GM21390 (cell line): ENCODE data around the gene RPTN.

ENCODE experiments used
- ATAC-seq: cut with Tn5 transposase; IDR thresholded peaks from one replicate; pipeline ENCODE4 v1.9.1; 2021; ENCODE audit not compliant: unreplicated experiment

RPTN gene

DNA sequence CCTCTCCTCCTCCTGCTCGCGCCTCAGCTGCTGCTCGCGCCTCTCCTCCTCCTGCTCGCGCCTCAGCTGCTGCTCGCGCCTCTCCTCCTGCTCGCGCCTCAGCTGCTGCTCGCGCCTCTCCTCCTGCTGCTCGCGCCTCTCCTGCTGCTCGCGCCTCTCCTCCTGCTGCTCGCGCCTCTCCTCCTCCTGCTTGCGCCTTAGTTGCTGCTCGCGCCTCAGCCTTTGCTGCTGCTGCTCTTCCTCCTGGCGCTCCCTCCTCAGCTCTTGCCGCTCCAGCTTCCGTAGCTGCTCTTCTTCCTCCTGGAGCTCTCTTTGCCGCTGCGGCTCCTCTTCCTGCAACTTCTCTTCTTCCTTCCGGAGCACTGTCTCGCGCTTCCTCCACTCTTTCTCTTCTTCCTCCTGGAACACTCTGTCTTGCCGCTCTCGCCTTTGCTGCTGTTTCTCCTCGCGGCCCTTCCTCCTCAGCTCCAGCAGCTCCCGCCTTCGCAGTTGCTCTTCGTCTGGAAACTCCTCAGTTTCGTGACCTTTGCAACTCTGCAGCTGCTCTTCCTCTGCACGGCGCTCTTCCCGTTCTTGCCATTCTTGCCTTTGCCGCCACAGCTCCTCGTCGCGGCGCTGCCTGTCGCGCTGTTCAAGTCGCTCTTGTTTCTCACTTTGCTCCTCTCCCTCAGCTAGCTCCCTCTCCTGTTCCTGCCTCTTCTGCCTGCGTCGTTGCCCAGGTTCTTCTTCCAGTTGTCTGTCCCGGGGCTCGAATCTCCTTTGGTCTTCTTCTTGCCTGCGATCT, 46.7 kb downstream of the RPTN start:
- ATAC-seq, result no peak

- ATAC-seq, result no peak
These were observed 47.5 kb downstream of the RPTN start for GRCh38 chr1:152111515-152111968.

- ATAC-seq, result no peak
These were observed 48.0 kb downstream of the RPTN start for GRCh38 chr1:152110860-152111514.

- ATAC-seq, result no peak
These were observed 48.6 kb downstream of the RPTN start for GRCh38 chr1:152110365-152110859.

GRCh38 chr1:152109998-152110294, 49.1 kb downstream of the RPTN start:
- no peak for ATAC-seq

DNA sequence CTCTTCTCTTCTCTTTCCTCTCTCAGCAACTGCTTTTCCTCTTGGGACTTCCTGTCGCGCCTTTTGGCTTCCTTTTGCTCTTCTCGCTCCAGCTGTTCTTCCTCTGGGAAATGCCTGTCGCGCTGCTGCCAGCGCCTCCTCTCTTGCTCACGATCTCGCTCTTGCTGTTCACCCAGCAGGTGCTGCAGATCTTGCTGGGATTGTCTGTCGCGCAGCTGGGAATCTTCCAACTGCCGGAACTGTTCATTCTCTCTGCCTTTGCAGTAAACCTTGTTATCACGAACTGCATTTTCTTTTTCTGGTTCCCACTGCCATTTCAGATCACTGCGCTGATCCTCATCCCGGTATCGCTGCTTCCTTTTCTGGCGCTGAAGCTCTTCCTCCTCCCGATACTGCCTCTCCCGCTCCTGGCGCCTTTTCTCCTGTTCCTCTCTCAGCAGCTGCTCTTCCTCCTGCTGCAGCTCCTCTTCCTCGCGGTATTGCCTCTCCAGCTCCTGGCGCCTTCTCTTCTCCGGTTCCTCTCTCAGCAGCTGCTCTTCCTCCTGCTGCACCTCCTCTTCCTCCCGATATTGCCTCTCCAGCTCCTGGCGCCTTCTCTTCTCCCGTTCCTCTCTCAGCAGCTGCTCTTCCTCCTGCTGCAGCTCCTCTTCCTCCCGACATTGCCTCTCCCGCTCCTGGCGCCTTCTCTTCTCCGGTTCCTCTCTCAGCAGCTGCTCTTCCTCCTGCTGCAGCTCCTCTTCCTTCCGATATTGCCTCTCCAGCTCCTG, 49.6 kb downstream of the RPTN start:
- no peak for ATAC-seq

GRCh38 chr1:152108882-152109222, 50.2 kb downstream of the RPTN start:
- no peak for ATAC-seq

DNA sequence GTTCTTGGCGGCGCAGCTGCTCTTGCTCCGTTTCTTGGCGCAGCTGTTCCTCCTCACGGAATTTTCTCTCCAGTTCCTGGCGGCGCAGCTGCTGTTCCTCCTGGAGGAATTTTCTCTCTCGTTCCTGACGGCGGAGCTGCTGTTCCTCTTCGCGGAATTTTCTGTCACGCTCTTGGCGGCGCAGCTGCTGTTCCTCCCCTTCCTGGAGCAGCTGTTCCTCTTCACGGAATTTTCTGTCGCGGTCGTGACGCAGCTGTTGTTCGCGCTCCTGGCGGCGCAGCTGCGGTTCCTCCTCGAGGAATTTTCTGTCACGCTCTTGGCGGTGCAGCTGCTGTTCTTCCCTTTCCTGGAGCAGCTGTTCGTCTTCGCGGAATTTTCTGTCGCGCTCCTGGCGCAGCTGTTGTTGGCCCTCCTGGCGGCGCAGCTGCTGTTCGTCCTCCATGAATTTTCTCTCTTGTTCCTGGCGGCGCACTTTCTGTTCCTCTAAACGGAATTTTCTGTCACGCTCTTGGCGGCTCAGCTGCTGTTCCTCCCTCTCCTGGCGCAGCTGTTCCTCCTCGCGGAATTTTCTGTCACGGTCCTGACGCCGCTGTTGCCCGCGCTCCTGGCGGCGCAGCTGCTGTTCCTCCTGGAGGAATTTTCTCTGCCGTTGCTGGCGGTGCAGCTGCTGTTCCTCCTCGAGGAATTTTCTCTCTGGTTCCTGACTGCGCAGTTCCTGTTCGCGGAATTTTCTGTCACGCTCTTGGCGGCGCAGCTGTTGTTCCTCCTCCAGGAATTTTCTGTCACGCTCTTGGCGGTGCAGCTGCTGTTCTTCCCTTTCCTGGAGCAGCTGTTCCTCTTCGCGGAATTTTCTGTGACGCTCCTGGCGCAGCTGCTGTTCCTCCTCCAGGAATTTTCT, 50.8 kb downstream of the RPTN start:
- no peak for ATAC-seq

GRCh38 chr1:152107031-152107983, 51.7 kb downstream of the RPTN start:
- ATAC-seq, result no peak

- ATAC-seq, result no peak
These were observed 54.2 kb downstream of the RPTN start for GRCh38 chr1:152104854-152105253.
